Right lobe of liver (tissue), 4 donors: Measurements from ENCODE around the gene ERICH3.

ENCODE experiments used
- CTCF ChIP-seq, 4 donors: fragments of 200-600 bp in 3 of 4; fragments of 450-650 bp in 1 of 4; IDR thresholded peaks; one replicate each; pipeline versions ENCODE4 v1.5.1 to v1.8.0; 2016 to 2022; ENCODE audit warnings: antibody characterized with exemption in 4 of 4, mild to moderate bottlenecking in 2 of 4
- POLR2A ChIP-seq: fragments of 450-650 bp; IDR thresholded peaks from one replicate; pipeline ENCODE4 v1.6.1; 2017; ENCODE audit warnings: antibody characterized with exemption, mild to moderate bottlenecking
- donor health status: DM: no; HTN: no; CAD: no.
- donor health status: DM: no; HTN: no; CAD: no.
- donor health status: DM: no; HTN: yes; CAD: no.

GRCh38 chr1:74629283-74629682, 44.3 kb downstream of the ERICH3 start:
- TF ChIP-seq CTCF (IDR thresholded peaks at IDR 0.05) (no peak), POLR2A (no peak)
